Prostate gland (tissue), 2 donors: ENCODE data around the gene CERKL.

Experiments used
- POLR2A ChIP-seq: fragments of 450-650 bp; IDR thresholded peaks from one replicate; pipeline ENCODE4 v1.6.1; 2016; ENCODE audit warnings: antibody characterized with exemption, mild to moderate bottlenecking
- TF ChIP-seq, protein P1 (sequence below), 4 experiments: fragments of 200-600 bp in 2 of 4; fragments of 450-650 bp in 2 of 4; sonication (generic) in 2 of 4; IDR thresholded peaks; 1 replicate in 3 of 4; 2 replicates in 1 of 4; pipeline ENCODE4 v1.5.1; 2016 to 2019; ENCODE audit warnings: antibody characterized with exemption in 4 of 4, mild to moderate bottlenecking in 2 of 4, moderate library complexity in 2 of 4

DNA sequence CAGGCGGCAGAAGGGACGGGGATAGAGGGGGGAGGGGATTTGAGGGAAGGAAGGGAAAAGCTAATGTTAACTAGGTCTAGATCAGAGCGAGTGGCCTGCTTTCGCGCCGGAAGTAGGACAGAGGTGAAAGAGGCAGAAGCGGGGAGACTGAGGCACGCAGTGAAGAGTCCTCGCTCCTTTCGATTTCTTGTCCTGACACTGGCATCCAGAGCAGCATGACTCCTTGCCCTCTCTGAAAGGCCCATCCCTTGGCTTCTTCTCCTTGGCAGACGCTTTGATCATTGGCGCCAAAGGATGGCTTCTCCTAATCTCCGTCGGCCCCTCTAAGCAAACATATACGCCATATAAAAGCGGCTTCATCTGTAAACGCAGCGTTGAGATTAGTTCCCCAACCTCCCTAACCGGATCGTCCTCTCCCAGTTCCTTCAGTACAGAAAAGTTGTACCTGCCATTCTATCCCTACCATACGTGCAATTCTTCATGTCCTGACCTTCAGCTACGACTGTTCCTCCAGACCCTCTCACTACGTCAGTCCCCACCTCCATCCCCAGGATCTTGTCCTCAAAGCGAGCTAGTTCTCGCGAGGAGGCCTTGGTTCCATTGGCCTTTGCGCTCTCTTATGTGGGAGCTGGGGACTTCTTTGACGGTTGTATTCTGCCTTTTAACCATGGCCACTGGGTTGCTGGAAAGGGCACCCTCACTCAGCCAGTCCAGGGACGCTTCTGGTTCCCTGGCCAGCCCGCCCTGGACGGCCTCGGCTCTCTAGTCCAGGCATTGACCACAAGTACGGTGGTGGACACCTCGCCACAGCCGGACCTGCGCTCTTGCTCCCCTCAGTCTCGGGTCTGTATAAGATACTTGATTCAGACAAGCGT is 24.3 kb upstream of the CERKL start:
- TF ChIP-seq POLR2A, result no peak
- TF ChIP-seq, protein P1, sequence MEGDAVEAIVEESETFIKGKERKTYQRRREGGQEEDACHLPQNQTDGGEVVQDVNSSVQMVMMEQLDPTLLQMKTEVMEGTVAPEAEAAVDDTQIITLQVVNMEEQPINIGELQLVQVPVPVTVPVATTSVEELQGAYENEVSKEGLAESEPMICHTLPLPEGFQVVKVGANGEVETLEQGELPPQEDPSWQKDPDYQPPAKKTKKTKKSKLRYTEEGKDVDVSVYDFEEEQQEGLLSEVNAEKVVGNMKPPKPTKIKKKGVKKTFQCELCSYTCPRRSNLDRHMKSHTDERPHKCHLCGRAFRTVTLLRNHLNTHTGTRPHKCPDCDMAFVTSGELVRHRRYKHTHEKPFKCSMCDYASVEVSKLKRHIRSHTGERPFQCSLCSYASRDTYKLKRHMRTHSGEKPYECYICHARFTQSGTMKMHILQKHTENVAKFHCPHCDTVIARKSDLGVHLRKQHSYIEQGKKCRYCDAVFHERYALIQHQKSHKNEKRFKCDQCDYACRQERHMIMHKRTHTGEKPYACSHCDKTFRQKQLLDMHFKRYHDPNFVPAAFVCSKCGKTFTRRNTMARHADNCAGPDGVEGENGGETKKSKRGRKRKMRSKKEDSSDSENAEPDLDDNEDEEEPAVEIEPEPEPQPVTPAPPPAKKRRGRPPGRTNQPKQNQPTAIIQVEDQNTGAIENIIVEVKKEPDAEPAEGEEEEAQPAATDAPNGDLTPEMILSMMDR (IDR thresholded peaks at IDR 0.05), result no peak
